Suppressor macrophage treated with lipopolysaccharide for 4 hours (primary cell): ENCODE results near the gene CD7.

ENCODE experiments used
- DNase-seq: peaks from one replicate; pipeline ENCODE4 v3.0.0-alpha.2; 2020

The CD7 gene

DNA sequence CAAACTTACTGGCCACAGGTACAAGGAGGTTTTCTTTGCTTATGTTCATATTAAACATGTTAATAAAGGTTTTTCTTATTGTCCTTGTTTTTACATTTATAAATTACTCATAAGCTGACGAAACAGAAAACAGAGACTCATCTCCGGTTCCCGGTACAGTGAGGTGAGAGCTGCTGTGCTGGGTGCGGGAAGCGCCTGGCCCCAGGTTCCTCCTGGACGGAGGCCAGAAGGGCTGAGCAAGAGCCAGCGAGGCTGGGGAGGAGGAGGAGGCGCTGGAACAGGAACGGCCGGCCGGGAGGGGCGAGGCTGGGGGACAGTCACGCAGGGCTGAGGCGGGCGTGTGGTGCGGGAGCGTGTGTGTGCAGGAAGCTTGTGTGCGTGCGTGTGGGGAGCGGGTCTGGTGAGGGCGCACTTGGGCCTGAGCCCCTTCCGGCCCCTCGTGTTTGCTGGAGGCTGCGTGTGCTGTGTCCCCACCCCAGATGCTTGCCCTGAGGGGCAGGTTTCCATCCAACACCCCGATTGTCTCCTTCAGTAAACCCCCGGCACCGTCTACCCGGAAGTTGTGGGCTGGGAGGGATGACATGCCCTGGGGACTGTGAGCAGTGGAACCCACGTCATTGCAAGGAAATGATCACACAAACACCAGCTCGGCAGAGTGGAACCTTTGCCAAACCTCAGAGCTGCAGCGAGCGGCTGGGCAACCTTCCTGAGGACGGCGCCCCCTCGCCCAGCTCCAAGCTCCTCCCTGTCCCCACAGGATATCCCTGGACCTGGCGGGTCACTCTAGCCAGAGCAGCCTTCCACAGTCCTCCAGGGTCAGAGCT, 19.5 kb downstream of the CD7 start:
- DNase-seq: peak; percentile 94

DNA sequence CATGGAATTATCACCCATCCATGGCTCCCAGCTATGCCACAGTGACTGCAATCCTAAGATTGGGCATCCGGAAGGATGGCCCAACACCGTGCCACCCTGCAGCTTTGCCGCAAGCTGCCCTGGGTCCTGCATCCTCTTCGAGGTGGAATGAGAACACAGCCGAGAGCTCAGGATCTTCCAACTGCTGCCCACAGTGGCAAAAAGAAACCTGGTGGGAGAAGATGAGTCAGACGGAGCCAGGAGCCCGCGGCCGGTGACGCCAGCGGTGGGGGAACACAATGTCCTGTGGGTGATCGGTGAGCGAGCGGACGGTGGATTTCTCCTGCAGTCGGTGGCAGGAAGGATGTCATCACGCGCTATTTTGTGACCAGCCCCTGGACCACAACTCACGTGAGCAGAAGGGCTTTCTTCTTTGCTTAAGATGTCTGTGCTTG, 20.1 kb downstream of the CD7 start:
- DNase-seq: peak; percentile 80

- DNase-seq: no peak
Measured at GRCh38 chr17:82296511-82297279, 20.7 kb downstream of the CD7 start.

GRCh38 chr17:82295472-82295814, 22.0 kb downstream of the CD7 start:
- no peak for DNase-seq

- DNase-seq: no peak
Measured at GRCh38 chr17:82294064-82294773, 23.2 kb downstream of the CD7 start.

DNA sequence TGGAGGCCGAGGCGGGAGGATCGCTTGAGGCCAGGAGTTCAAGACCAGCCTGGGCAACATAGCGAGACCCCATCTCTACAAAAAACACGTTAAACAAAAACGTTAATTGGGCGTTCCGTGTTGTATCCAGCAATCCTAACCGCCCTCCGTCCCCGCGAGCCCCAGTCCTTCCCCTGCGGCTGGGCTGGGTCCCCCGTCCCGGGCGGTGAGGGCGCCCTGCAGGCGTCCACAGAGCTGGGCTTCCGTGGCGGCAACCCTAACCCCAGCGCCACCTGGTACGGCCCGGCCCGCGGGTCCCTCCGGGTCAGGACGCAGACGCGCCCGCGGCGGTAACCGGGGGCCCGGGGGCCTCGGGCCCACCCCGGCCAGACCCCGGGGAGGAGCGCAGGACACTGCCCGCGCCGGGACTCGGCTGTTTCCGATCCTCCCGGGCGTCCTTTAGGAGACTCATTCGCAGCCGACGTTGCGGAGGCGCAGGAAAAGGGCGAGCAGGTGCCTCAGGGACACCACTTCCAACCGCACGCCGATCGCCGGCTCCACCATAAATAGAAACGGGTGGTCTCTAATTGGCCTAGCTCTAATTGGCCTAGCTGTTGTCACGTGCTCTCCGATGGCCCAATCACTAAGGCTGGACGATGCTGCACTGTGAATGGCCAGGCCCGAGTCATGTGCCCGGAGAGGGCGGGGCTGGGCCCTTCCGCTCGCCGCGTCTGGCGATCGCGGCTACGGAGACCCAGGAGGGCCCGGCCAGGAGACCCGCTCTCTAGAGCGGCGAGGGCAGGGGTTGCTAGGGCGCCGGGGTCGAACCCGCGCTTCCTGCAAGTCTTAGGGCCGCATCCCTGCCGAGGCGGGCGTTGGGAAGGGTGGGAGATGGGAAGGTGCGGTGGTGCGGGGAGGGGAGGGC, 24.9 kb downstream of the CD7 start:
- peak; percentile 97 for DNase-seq

DNA sequence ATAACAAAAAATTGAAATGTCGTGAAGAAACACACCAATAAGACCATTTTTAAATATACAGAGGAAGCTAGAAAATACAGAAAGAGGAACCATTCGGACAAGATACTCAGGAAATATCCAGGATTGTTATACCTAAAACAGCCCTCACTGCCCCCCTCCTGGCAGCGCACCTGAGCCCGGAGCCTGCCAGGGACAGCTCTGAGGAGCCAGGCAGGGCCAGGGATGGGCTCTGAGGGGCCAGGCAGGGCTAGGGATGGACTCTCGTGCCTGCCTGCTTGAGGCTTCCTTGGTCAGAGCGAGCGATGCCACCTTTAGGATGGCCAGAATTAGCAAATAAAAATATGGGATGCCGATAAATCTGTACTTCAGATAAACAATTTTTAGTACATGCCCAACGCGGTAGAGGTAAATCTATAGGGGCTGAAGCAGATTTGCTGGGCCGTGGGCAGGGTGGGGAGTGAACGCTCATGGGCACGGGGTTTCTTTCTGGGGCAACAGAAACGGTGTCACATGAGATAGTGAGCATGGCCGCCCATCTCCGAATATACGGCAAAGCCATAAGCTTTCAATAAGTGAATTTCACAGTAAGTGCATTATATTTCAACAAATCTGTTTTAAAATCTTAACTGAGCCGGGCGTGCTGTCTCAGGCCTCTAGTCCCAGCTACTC, 25.7 kb downstream of the CD7 start:
- no peak for DNase-seq

DNA sequence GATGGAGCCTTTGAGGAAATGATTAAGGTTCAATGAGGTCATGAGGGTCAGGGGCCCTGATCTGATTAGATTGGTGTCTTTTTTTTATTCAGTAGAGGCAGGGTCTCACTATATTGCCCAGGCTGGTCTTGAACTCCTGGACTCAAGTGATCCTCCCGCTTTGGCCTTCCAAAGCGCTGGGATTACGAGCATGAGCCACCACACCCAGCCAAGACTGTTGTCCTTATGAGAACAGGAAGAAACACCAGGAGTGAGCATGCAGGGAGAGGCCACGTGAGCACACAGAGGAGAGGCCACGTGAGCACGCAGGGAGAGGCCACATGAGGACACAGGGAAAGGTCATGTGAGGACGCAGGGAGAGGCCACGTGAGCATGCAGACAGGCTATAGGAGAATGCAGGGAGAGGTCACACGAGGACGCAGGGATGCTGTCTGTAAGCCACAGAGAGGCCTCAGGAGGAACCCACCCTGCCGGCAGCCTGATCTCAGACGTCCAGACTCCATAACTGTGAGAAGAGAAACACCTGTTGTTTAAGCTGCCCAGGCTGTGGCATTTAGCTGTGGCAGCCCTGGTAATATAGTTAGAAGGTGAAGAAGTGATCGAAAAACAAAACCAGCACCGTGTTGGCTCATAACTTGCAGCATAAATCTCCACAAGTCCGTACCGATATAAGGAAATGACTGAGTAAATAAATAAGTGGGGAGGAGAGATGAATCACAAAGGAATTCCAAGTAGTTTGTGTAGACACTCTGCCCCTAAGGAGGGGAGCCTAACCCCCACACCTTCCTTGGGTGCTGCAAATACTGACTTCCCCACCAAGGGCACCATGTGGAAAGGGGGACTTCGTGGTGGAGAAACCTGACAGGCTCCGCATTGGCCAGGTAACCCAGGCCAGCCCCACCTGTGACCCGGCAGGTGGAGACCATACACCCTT, 29.3 kb downstream of the CD7 start:
- peak; percentile 49 for DNase-seq

- no peak for DNase-seq
Measured at GRCh38 chr17:82287013-82287867, 30.2 kb downstream of the CD7 start.

- DNase-seq: no peak
Measured at GRCh38 chr17:82285141-82285540, 32.3 kb downstream of the CD7 start.

DNA sequence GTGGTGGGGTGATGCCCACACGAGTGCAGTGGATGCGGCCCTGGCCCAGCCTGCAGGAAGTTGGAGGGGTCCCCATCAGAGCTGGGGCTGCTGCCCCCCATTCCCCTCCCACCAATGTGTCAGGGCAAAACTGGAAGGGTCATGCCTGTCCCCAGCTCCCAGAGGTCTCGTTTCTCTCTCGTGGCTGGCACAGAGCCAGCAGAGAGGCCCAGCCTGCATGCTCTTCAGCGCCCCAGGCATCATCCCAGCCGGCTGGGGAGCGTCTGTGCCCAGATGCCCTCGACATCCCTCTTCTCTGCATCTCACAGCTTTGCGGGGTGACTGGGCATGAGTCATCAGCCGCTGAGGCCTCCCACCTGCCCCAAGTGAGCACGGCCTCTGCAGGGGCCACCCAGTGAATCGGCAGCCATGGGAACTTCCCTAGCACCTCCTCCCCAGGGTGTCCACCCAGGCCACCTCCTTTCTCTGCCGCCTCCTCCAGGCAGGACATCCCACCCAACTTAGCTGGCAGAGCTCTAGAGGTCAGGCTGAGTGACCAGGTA, 34.1 kb downstream of the CD7 start:
- peak; percentile 45 for DNase-seq

GRCh38 chr17:82282239-82283207, 34.9 kb downstream of the CD7 start:
- no peak for DNase-seq

DNA sequence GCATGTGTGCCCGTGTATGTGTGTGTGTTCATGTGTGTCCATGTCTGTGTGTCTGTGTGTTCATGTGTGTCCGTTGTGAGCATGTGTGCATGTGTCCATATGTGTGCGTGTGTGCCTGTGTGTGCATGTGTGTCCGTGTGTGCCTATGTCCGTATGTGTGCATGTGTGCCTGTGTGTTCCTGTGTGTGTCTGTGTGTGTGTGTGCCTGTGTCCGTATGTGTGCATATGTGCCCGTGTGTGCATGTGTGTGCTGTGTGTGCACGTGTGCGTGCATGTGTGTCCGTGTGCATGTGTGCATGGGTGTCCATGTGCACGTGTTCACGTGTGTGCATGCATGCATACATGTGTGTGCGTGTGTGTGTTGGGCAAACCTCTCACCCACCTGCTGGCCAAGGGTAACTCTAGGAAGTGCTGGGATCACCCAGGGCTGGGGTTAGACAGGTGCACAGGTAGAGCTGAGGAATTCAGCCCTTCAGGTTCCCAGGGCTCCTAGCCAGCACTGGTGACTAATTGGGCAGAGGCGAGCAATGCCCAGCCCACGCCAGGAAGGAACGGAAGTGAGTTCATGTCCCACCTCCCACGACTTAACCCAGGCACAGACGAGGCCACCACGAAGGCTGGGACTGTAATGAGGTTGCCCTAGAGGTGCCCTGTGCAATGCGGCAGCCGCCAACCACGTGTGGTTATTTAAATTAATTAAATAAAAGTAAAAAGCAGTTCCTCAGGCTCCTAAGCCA, 35.7 kb downstream of the CD7 start:
- DNase-seq: peak; percentile 64

DNA sequence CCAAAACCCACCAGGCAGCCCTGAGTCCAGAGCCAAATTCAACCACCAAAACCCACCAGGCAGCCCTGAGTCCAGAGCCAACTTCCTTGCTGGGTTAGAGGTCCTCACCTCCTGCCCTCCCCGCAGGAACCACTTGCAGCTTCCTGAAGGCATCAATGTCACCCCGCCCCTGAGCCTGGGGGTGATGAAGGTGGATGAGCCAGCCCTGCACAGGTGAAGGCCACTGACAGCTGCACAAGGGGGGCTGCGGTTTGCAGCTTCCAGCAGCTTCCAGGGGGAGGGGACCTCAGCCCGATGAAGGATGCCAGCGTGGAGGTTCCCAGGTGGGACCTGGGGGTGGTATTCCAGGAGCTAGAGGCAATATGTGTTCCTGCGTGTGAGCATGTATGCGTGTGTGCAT, 36.3 kb downstream of the CD7 start:
- DNase-seq: no peak

- no peak for DNase-seq
Measured at GRCh38 chr17:82280537-82280936, 36.9 kb downstream of the CD7 start.

DNA sequence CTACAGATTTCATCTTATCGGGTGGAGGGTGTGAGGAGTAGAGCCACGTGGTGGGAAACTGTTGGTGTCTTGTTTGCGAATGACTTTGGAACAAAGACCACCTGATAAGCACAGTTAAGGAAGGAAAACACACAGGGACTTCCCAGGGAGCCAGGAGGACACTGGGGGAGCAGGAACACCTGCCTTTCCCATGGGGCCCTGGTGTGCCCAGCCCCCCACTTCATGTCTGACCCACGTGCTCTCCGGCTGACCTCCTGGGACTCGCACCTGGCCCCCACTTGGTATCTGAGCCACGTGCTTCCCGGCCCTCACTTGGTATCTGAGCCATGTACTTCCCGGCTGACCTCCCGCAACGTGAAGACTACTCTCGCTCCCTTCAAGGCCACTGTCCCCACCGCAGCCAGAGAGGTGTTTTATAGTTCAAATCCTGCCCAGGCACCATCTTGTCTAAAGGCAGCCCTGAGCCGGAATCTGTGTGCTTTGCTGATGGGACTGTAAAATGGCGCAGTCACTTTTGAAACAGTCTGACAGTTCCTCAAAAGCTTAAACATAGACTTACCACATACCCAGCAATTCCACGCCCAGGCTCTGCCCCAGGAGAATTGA, 38.5 kb downstream of the CD7 start:
- DNase-seq: peak; percentile 74

- DNase-seq: no peak
Measured at GRCh38 chr17:82278308-82278707, 39.1 kb downstream of the CD7 start.
